HepG2 (cell line): Measurements from ENCODE around the gene YWHAQ. TPM values are rescaled to one million over a fixed set of nuclear protein-coding genes. Genes with fewer than 3 reads are reported as not detected.

Source experiments
- ARID2 ChIP-seq: sonication (generic); formaldehyde crosslinking; IDR thresholded peaks from 2 replicates; pipeline ENCODE4 v1.8.1; 2022; ENCODE audit warnings: mild to moderate bottlenecking, missing genetic modification reagents, borderline replicate concordance
- ATF4 ChIP-seq, 2 experiments: fragments of 450-650 bp in 1 of 2; sonication (generic) in 1 of 2; formaldehyde crosslinking; IDR thresholded peaks; 2 replicates each; pipeline versions ENCODE4 v1.5.0 to v1.8.0; 2020 to 2022; ENCODE audit warnings: mild to moderate bottlenecking in 1 of 2, missing genetic modification reagents in 1 of 2
- RELA ChIP-seq: sonication (generic); formaldehyde crosslinking; IDR thresholded peaks from 2 replicates; pipeline ENCODE4 v1.4.0; 2020; ENCODE audit warnings: missing genetic modification reagents
- SIN3B ChIP-seq: fragments of 150-350 bp; IDR thresholded peaks from 2 replicates; pipeline ENCODE4 v1.6.1; 2014; ENCODE audit warnings: low read length
- ZBTB40 ChIP-seq, 2 experiments: fragments of 450-650 bp in 1 of 2; sonication (generic) in 1 of 2; formaldehyde crosslinking in 1 of 2; IDR thresholded peaks; 2 replicates each; pipeline versions ENCODE4 v1.6.1 to v1.8.0; 2016 to 2022; ENCODE audit warnings: antibody characterized with exemption in 1 of 2, mild to moderate bottlenecking in 1 of 2, missing genetic modification reagents in 1 of 2
- ZNF333 ChIP-seq: sonication (generic); formaldehyde crosslinking; IDR thresholded peaks from 2 replicates; pipeline ENCODE4 v1.4.0; 2020; ENCODE audit warnings: mild to moderate bottlenecking, missing genetic modification reagents, borderline replicate concordance
- ZNF501 ChIP-seq: sonication (generic); formaldehyde crosslinking; IDR thresholded peaks from 2 replicates; pipeline ENCODE4 v1.5.1; 2020; ENCODE audit warnings: mild to moderate bottlenecking, moderate library complexity, missing genetic modification reagents
- ZNF614 ChIP-seq: IDR thresholded peaks from 2 replicates; pipeline ENCODE4 v1.6.1; 2018; ENCODE audit warnings: missing biosample characterization, missing genetic modification reagents, inconsistent platforms, borderline replicate concordance
- polyA plus RNA-seq, 8 experiments: library from polyadenylated mRNA; depleted of rRNA in 3 of 8; stranded (reverse) in 7 of 8; unstranded in 1 of 8; fragments of >200 nt; fragmentation: Illumina TruSeq in 4 of 8; extraction: Trizol in 4 of 8; gene quantifications; 2 replicates each; pipeline versions ENCODE4 v1.2.1 to v1.2.3, GENCODE V29; 2011 to 2016; ENCODE audit warnings: low read depth in 4 of 8, missing spikeins in 1 of 8, mixed read lengths in 1 of 8; ENCODE audit not compliant: insufficient read depth in 1 of 8
- total RNA-seq, 5 experiments: library from RNA; depleted of rRNA; stranded (reverse); fragments of >200 nt; fragmentation: Illumina TruSeq; extraction: Trizol; gene quantifications; 2 replicates each; pipeline ENCODE4 v1.2.3, GENCODE V29; 2016; ENCODE audit warnings: low read depth in 1 of 5
- TF ChIP-seq, protein P1 (sequence below): sonication (generic); formaldehyde crosslinking; IDR thresholded peaks from 2 replicates; pipeline ENCODE4 v1.5.1; 2020; ENCODE audit warnings: mild to moderate bottlenecking, missing genetic modification reagents, borderline replicate concordance
- TF ChIP-seq, protein P2 (sequence below): sonication (generic); formaldehyde crosslinking; IDR thresholded peaks from 2 replicates; pipeline ENCODE4 v1.4.0; 2020; ENCODE audit warnings: missing genetic modification reagents

YWHAQ gene
- total and polyA plus RNA-seq, 2 of the 13 experiments (the other 11 are each of a cell fraction or from before 2014, with no cell fraction given): 160 to 304 TPM

DNA sequence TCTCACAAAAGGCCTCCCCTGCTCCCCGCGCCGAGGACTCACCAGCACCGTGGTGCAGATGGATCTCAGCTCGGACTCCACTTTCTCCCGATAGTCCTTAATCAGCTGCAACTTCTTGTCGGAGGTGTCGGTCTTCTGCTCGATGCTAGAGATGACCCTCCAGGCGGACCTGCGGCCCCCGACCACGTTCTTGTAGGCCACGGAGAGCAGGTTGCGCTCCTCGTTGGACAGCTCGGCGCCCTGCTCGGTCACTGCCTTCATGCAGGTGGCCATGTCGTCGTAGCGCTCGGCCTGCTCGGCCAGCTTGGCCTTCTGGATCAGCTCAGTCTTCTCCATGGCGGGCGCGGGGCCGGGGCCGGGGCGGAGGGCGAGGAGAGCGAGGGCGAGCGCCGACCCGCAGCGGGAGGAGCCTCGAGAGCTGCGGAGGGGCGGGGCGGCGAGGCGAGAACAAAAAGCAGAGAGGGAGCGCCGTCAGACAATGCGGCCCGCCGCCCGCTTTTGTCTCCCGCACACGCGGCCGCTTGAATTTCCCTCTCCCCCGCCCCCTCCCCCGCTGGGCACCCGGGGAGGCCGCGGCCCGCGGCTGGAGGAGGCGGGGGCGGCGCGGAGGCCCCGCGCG lies 571 bp downstream of the YWHAQ start (continued):
- TF ChIP-seq ZBTB40 (IDR thresholded peaks at IDR 0.05) (no peak), ZBTB40 (CRISPR knock-in tag; IDR thresholded peaks at IDR 0.05) (peak; percentile 64; the same call in 1 of the 2 replicates), SIN3B (0 out of 2 replicates have a peak, but pooled peaks have one; percentile 12), RELA (CRISPR knock-in tag) (no peak), ZNF614 (CRISPR knock-in tag) (peak; percentile 11; the same call in 1 of the 2 replicates), ZNF501 (CRISPR knock-in tag) (peak; percentile 81; the same call in 1 of the 2 replicates), ATF4 (CRISPR knock-in tag; IDR thresholded peaks at IDR 0.05) (0 out of 4 replicates have a peak, but pooled peaks of 1 of the 2 experiments have one; percentile 10), ZNF333 (CRISPR knock-in tag) (peak; percentile 46; the same call in 1 of the 2 replicates), ARID2 (CRISPR knock-in tag) (no peak)
- TF ChIP-seq, protein P1, sequence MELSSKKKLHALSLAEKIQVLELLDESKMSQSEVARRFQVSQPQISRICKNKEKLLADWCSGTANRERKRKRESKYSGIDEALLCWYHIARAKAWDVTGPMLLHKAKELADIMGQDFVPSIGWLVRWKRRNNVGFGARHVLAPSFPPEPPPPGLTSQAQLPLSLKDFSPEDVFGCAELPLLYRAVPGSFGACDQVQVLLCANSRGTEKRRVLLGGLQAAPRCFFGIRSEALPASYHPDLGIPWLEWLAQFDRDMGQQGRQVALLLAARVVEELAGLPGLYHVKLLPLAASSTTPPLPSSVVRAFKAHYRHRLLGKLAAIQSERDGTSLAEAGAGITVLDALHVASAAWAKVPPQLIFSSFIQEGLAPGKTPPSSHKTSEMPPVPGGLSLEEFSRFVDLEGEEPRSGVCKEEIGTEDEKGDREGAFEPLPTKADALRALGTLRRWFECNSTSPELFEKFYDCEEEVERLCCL: 0 out of 2 replicates have a peak, but pooled peaks have one; percentile 18
- TF ChIP-seq, protein P2, sequence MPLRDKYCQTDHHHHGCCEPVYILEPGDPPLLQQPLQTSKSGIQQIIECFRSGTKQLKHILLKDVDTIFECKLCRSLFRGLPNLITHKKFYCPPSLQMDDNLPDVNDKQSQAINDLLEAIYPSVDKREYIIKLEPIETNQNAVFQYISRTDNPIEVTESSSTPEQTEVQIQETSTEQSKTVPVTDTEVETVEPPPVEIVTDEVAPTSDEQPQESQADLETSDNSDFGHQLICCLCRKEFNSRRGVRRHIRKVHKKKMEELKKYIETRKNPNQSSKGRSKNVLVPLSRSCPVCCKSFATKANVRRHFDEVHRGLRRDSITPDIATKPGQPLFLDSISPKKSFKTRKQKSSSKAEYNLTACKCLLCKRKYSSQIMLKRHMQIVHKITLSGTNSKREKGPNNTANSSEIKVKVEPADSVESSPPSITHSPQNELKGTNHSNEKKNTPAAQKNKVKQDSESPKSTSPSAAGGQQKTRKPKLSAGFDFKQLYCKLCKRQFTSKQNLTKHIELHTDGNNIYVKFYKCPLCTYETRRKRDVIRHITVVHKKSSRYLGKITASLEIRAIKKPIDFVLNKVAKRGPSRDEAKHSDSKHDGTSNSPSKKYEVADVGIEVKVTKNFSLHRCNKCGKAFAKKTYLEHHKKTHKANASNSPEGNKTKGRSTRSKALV (CRISPR knock-in tag): no peak
